GM18499 (cell line): Measurements from ENCODE around the gene CDC42BPA.

Experiments used
- ATAC-seq: cut with Tn5 transposase; IDR thresholded peaks from one replicate; pipeline ENCODE4 v1.9.1; 2021; ENCODE audit warnings: moderate number of reproducible peaks; ENCODE audit not compliant: insufficient read depth, unreplicated experiment

The CDC42BPA gene

GRCh38 chr1:227223171-227223806, 95.0 kb downstream of the CDC42BPA start:
- no peak for ATAC-seq

GRCh38 chr1:227219715-227220292, 98.5 kb downstream of the CDC42BPA start:
- no peak for ATAC-seq

GRCh38 chr1:227218870-227219573, 99.3 kb downstream of the CDC42BPA start:
- ATAC-seq: no peak

- no peak for ATAC-seq
Measured at GRCh38 chr1:227215863-227216510, 102.3 kb downstream of the CDC42BPA start.

- no peak for ATAC-seq
Measured at GRCh38 chr1:227214207-227214606, 104.1 kb downstream of the CDC42BPA start.

- ATAC-seq: no peak
Measured at GRCh38 chr1:227213426-227213825, 104.9 kb downstream of the CDC42BPA start.

- ATAC-seq: no peak
Measured at GRCh38 chr1:227212164-227212563, 106.1 kb downstream of the CDC42BPA start.

GRCh38 chr1:227210604-227211003, 107.7 kb downstream of the CDC42BPA start:
- no peak for ATAC-seq

- no peak for ATAC-seq
Measured at GRCh38 chr1:227197064-227197463, 121.2 kb downstream of the CDC42BPA start.

- ATAC-seq: no peak
Measured at GRCh38 chr1:227192163-227192562, 126.1 kb downstream of the CDC42BPA start.

GRCh38 chr1:227191607-227192006, 126.7 kb downstream of the CDC42BPA start:
- ATAC-seq: no peak

- ATAC-seq: no peak
Measured at GRCh38 chr1:227190321-227190720, 128.0 kb downstream of the CDC42BPA start.

GRCh38 chr1:227185291-227185690, 133.0 kb downstream of the CDC42BPA start:
- no peak for ATAC-seq

- ATAC-seq: no peak
Measured at GRCh38 chr1:227182012-227182411, 136.3 kb downstream of the CDC42BPA start.

- no peak for ATAC-seq
Measured at GRCh38 chr1:227175611-227176010, 142.7 kb downstream of the CDC42BPA start.

- no peak for ATAC-seq
Measured at GRCh38 chr1:227174164-227174563, 144.1 kb downstream of the CDC42BPA start.

GRCh38 chr1:227170361-227171166, 147.7 kb downstream of the CDC42BPA start:
- no peak for ATAC-seq

GRCh38 chr1:227169343-227169742, 148.9 kb downstream of the CDC42BPA start:
- ATAC-seq: no peak

GRCh38 chr1:227167276-227168101, 150.8 kb downstream of the CDC42BPA start:
- ATAC-seq: no peak
